ENCODE results near the gene RERE. TPM values are rescaled to one million over a fixed set of nuclear protein-coding genes. Genes with fewer than 3 reads are reported as not detected.
"Not testable (repeated sequence)": the region's sequence is repeated elsewhere in the genome, so short reads cannot be mapped to it uniquely, and the experiment has no call there.

The RERE gene
- total RNA-seq, 1 donor from 2014 or later, result 78.2 TPM

DNA sequence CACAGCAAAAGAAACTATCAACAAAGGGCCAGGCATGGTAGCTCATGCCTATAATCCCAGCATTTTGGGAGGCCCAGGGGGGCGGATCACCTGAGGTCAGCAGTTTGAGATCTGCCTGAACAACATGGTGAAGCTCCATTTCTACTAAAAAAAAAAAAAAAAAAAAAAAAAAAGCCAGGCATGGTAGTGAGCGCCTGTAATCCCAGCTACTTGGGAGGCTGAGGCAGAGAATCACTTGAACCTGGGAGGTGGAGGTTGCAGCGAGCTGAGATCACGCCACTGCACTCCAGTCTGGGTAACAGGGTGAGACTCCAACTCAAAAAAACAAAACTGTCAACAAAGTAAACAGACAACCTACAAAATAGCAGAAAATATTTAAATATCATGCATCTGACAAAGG, 122.0 kb downstream of the RERE start:
- intact Hi-C loops (cut with micrococcal nuclease), result not testable (repeated sequence)

DNA sequence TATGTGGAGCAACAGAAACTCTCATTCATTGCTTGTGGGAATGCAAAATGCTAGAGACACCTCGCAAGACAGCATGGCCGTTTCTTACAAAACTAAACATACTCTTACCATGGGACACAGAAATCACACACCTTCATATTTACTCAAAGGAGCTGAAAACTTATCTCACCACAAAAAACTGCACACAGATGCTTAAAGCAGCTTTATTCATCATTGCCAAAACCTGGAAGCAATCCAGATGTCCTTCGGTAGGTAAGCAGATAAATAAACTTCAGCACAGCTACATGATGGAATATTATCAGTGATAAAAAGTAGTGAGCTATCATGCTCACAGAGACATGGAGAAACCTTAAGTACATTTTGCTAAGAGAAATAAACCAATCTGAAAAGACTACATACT, 124.3 kb downstream of the RERE start:
- intact Hi-C loops (cut with micrococcal nuclease), result no loop called here

DNA sequence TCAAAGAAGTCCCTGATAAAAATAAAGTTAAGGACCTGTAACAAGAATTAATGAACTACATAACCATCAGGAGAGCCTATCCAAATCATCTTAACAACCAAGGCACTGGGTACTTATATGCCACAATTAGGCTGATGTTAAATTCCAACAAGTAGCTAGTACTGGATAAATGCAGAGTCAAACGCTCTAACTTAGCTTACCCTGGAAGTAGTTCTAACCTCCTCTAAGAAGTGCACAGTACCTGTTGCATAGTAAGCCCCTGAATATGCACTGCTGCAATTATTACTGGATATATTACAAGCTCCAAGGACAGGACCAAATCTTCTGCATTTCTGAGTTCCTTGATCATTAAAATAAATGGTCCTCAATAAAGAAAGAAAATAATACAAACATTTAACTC, 125.8 kb downstream of the RERE start:
- intact Hi-C loops (cut with micrococcal nuclease), result no loop called here

DNA sequence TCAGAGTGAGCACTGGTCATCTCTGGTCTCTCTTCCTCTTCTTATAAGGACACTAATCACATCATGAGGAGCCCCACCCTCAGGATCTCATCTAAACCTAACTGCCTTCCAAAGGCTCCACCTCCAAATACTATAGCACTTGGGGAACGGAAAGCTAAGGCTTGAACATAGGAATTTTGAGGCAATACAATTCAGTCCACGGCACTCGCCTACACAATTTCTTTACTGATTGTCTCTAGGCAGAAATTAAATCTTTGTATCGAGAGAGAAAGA, 127.3 kb downstream of the RERE start:
- intact Hi-C loops (cut with micrococcal nuclease), result no loop called here

DNA sequence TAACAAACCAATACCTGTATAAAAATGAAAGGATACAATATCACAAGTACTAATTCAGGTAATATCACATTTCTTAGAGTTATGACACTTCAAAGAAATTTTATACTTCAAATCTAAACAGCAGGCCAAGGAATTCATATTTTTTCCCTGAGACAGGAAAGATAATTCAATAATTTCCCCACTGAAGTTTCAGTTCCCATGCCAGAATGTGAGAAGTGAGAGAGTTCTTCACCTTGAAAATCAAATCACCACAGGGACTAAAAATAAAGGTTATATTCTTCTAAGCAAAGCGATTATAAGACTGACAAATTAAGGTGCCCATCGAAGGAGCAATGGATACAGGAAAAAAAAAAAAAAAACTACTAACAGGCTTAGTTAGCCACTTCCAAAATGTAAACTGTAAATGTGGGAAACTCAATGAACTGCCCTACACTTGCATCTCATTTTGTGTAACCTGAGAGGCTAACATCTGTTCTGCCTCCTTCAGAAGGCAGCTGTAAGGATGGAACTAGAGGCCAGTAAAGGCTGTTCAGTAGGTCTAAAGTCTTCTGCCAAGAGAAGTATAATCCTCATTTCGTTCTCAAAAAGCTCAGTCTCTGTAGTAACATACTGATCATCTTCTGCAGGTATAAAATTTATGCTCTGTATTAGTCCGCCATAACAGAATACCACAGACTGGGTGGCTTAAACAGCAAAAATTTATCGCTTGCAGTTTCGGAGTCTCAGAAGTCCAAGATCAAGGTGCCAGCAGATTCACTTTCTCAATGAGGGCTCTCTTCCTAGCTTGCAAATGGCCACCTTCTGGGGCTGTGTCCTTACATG, 127.8 kb downstream of the RERE start:
- intact Hi-C loops (cut with micrococcal nuclease), result no loop called here

DNA sequence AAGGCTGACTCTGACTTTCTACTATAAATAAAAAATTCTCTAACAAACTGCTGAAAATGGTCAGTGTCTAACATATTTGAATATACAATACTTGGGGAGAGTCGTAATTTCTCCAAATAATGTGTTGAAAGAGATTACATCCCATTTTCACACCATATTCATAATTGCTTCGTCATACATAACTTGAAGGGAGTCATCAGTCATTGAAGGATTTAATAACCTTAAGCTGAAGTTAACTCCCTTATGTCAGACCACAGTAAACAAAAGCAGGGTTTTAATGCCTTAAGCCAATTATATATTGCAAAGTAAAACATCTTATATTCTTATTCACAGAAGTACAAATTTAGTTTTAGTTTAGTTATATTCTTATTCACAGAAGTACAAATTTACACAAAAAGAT, 129.9 kb downstream of the RERE start:
- intact Hi-C loops (cut with micrococcal nuclease), result no loop called here

DNA sequence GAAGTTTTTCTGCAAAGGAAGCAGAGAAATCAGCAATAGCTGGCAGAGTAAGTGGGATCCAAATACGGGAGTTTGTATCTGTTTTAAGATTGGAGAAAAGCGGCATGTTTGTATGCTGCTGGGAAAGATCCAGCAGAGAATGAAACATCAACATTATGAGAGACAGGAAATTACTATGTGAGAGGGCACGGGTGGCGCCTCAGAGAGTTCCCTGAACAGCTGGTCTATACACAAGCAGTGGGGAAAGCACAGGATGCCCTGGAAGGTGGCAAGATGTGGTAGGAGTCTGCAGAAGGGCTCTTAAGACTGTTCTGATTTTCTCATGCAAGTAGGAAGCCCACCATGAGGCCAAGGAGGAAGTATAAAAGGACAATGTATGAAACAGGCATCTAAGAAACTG, 130.4 kb downstream of the RERE start:
- intact Hi-C loops (cut with micrococcal nuclease), result no loop called here

DNA sequence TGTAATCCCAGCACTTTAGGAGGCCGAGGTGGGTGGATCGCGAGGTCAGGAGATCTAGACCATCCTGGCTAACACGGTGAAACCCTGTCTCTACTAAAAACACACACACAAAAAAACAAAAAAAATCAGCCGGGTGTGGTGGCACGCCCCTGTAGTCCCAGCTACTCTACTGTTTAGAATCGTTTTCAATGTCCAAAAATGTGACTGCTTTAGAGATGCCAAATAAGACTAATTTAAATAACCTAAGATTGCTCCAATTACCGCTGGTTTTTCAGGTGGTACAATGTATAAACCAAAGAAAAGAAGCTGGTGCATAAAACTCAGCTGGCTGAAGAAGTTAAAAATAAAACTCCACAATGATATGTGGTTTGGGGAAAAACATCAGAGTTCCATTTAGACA, 132.0 kb downstream of the RERE start:
- intact Hi-C loops (cut with micrococcal nuclease), result no loop called here

DNA sequence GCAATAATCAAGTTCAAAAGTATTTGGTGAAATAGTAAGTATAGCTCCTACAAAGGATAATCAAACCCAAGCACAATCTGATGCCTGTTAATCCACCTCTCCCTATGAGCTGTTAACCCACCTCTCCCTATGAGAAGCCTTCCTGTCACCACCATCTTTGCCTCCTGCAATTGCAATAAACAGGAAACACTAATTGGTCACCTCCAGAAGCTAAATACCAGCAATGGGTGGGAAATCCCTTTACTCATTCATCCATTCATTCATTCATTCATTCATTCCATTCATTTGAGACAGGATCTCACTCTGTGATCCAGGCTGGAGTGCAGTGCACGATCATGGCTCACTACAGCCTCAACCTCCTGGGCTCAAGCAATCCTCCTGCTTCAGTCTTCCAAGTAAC, 132.8 kb downstream of the RERE start:
- intact Hi-C loops (cut with micrococcal nuclease), result no loop called here

DNA sequence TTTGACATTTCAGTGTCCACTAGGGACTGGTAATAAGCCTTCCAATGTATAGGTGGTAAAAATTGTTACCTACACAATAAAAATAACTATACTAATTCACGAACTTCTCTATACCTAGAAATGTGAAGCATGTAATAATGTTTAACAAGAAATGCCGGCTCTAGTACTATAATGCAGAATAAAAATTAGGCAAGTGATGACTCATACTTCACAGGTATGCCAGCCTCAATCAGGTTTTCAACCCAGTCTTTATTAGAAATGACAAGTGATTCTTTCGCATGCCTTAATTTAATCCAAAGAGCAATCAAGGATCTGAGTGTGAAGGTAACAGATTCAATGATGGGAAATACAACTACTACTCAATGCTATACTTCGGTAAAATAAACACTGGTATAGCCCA, 134.9 kb downstream of the RERE start:
- intact Hi-C loops (cut with micrococcal nuclease), result no loop called here

DNA sequence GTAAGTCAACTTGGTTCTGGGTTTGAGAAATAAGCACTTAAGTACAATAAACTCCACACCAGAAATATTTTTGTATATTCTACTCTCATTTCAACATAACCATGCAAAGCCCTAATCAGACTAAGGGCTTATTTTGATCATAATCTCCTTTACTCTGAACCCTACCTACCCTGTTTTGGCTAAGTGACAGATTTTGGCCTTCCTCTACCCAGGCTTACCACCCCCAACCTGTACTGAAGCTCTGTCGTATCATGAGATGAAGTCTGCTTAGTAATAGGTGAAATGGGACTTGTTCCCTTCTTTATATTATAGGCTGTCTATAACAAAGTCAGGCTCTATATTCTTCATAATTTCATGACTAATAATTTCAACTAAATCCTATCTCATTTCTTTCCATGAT, 135.5 kb downstream of the RERE start:
- intact Hi-C loops (cut with micrococcal nuclease), result no loop called here

DNA sequence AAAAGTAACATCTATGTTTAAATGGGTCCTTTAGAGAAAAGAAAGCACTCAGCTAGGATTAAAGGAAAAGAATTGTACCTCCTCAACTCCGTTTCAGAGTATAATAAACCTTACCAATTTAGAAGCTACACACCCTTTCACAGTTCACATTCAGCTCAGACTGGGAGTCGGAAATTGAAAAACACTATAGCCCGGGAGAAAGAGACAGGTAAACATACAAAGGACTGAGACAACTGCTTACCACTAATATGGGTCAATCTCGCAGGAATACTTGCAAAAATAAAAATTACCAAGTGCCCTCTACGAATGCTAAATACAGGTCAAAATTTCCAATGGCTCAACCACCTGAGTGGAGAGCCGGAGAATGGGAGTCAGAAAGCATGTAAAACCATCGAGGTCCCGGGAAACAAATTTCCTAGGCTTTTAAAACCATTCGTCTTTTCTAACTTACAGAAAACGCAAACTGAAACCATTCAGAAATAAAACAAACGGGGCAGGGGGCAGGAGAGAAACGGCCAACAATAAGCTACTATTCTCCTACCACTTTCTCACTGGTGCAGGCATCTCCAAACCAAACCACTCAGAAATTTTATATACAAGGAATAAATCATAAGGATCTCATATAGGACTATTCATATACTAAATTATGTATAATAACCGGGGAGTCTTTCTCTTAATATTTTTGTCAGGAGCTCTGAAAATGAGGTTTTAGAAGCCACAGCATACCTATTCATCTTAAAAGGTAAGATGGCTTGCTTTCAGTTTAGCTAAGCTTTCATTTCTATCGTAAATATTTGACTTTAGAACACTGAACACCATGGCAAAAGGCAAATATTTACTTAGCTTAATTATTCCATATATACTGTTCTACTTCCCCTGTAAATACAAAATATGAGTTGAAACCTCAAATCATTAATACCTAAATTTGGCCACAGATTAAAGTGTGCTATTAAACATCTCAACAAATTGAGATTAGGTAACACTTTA, 136.5 kb downstream of the RERE start:
- intact Hi-C loops (cut with micrococcal nuclease), result no loop called here

DNA sequence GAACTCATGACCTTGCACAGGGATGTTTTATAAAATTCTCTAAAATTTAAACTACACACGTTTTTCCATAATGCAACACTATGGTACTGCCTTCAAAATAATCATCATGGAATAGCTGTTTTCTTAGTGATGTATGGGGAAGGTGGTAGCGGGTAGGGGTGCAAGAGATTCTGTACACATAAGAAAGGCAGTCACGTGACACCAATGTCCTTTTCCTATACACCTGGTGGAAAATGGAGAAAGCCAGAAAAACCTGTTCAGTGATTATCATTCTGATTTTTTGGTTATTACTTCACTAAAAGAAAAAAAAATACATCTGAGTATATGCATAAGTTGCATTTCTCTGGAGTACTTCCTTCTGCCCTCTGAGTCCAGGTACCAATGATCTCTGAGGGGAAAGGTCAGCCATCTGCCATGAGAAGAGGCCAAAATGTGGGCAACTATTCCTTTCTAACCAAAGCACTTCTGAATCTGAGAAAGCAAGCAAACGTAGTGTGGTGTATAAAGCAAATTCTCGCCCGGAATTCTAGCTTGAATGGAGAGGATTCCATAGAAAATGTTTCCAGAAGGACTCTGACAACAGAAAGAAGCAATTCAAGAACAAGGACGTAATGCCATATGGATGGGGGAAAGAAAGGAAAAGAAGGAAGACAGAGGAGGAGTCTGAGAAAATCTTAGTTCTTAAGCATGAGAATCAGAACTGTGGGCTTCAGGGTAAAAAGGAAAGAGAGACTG, 137.3 kb downstream of the RERE start:
- intact Hi-C loops (cut with micrococcal nuclease), result no loop called here

DNA sequence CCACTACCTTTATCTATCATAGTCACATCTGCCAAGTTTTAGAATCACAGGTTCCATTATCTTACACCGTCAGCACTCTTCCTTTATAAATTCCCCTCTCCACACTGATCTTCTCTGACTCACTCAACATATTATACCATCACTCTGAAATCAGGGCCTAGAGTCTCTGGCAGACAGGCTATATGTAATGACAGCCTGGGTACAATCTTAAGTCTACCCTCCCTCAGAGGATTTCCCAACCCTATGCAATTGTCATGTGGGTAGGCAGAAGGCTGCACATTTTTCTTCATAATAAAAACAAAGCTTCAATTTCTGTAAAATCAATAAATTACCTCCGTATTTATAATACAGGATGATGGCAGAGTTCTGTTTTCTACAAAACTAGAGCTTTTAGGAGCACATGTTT, 138.0 kb downstream of the RERE start:
- intact Hi-C loops (cut with micrococcal nuclease), result no loop called here

DNA sequence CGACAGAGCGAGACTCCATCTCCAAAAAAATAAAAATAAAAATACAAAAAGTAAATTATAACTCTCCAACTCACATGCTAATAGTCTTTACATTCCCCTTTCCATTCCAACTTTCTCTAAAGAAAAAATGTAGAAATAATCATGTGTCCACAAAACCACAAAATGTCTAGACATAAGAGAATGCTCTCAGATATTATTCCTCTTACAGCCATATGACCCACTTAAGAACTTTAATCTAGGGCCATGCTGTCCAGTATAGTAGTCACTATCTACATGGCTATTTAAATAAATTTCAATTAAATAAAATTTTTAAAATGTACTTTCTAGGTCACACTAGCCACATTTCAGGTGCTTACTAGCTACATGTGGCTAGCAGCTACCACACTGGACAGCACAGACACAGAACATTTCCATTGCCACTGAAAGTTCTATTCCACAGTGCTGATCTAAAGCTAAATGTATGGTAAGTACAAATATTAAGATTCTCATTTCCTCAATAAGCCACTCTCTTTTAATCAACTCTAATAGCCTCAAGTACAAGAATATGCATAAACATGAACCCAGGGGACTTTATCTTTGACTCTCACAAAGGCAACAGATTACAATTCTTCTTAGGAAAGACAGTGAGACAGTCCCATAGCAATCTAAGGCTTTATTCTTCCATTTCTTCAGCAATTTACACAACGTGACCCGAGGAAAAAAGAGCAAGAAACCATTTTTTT, 138.6 kb downstream of the RERE start:
- intact Hi-C loops (cut with micrococcal nuclease), result no loop called here

DNA sequence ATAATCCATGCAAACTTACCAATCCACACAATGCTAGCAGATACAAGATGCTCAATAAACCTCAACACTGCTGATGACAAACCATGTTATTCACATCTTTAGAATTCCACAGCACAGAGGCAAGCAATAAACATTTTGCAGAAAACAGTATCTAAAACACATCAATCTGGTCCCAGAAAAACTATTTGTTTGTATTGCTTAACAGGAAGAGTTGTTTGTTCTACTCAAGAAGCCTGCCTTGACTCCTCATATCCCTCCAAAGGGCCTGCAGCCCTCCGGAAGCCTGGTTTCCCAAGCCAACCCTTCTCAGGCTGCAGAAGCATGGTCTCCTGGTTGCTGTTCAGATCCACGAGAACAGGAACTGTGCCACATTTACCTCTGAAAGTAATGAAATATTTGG, 139.7 kb downstream of the RERE start:
- intact Hi-C loops (cut with micrococcal nuclease), result no loop called here

DNA sequence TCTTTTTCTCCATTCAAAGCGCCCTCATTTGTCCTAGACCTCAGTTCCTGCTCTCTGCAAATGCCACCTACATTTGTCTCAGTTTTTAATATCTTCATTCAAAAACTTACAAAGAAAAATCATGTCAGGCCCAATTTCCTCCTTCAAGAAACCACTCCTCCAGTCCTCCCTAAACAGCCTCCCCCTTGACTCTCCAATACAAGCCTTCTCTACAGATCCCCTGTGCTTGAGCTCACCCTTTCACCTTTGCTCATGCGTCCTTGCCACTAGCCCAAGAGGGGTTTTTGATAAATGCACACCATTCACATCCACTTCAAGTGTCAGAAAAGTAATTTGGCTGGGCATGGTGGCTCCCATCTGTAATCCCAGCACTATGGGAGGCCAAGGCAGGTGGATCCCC, 140.6 kb downstream of the RERE start:
- intact Hi-C loops (cut with micrococcal nuclease), result no loop called here

DNA sequence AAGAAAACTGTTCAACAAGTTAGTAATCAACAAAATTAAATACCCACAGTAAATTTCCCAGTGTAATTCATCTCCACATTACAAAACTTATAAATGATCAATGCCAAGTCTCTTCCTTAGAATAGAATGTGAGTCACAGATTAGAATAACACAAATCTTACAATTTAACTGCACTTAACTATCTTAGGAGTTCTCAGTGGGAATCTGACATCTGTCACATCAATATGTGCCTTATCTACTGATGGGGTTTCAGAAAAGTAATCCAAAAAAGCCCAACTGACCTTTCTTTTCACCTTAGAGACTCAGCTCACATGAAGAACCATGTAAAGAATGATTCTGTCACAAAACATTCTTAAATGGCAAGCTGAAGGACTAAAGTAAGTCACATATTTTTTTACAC, 141.4 kb downstream of the RERE start:
- intact Hi-C loops (cut with micrococcal nuclease), result no loop called here

DNA sequence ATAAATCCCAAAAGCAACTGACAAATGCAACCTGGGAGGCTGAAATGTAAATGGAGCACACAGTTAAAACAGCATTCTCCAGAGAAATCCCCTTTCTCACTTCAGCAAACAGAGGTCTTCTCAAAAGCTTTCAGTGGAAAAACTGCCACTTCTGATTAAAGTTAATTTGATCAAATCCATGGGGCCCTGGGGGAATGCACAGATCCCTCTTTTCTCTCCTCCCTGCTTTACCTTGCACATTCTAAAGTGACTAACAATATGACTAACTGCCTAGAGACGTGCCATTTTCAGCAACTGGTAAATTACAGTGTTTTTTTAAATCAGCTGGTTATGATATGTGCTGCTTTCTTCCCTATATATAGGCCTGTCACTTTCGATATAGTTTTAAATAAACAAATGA, 142.5 kb downstream of the RERE start:
- intact Hi-C loops (cut with micrococcal nuclease), result no loop called here

DNA sequence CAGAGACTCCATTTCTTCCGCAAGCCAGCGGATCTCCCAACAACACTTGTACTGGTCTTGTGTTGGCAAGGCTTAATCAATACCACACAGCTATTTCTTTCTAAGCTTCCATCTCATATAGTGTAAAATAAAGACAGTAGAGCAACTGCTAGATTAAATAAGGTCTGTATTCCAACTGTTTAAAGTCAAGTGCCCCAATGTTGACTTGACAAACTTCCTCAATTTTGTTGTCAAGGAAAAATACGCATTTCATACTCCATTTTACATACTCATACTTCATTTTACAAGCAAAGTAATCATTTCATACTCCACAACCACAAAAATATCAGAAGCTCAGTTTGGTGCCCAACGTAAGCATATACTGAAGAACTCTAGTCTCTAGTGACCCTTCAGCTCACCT, 143.0 kb downstream of the RERE start:
- intact Hi-C loops (cut with micrococcal nuclease), result no loop called here

DNA sequence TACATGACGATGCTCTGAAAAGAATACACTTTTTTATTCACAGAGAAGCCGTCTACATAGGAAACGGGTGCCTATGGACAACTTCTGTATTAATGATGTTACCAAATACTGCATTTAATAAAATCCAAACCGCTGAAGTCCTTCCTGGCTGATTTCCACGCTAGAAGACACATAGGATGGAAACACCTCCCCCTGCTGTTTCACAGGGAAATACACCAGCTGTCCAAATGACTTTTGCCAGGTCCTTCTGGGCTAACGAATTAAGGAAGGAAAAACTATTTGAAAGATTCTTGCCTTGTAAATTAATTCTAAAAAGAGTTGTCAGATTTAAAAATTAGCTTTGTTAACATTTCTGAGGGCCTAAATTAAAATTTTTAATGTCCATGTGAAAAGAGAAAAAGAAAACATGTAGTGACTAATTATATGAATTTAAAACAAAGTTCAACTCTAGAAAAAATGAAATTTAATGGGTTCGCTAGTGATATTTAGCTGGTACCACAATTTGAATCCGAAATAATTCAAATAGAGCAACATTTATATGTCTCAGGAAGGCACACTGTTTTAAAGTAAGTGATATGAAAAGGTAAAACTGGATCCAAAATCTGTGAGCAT, 146.0 kb downstream of the RERE start:
- intact Hi-C loops (cut with micrococcal nuclease), result loop anchor here (1.0 kb wide), 3 partner anchors 54 to 110 kb away; no protein-coding TSS in a partner anchor
